Trophoblast cell (in vitro differentiated cells and primary cell): Measurements from ENCODE around the gene JPH3.
"Not testable (repeated sequence)": the region's sequence is repeated elsewhere in the genome, so short reads cannot be mapped to it uniquely, and the experiment has no call there.

Experiments used
- DNase-seq, 2 donors: peaks; one replicate each; pipeline ENCODE4 v3.0.0-alpha.2; 2016
- H2AFZ ChIP-seq: 2 replicates; pipeline ENCODE4 v1.6.1; 2013; ENCODE audit warnings: low read length, moderate library complexity, mild to moderate bottlenecking; ENCODE audit not compliant: insufficient read depth, poor library complexity
- H2AK5ac ChIP-seq: 2 replicates; pipeline ENCODE4 v1.6.1; 2013; ENCODE audit warnings: mild to moderate bottlenecking, low read length
- H2BK120ac ChIP-seq: 2 replicates; pipeline ENCODE4 v1.6.1; 2013; ENCODE audit warnings: low read length, mild to moderate bottlenecking, moderate library complexity; ENCODE audit not compliant: insufficient read depth, poor library complexity
- H2BK12ac ChIP-seq: 2 replicates; pipeline ENCODE4 v1.6.1; 2013; ENCODE audit warnings: mild to moderate bottlenecking, low read length, moderate library complexity
- H2BK5ac ChIP-seq: 2 replicates; pipeline ENCODE4 v1.6.1; 2013; ENCODE audit warnings: low read length, low read depth, moderate library complexity, mild to moderate bottlenecking; ENCODE audit not compliant: poor library complexity
- H3K14ac ChIP-seq: 2 replicates; pipeline ENCODE4 v1.6.1; 2013; ENCODE audit warnings: mild to moderate bottlenecking, low read length
- H3K18ac ChIP-seq: 2 replicates; pipeline ENCODE4 v1.6.1; 2013; ENCODE audit warnings: mild to moderate bottlenecking, low read length
- H3K23ac ChIP-seq: 2 replicates; pipeline ENCODE4 v1.6.1; 2013; ENCODE audit warnings: low read length
- H3K27ac ChIP-seq: 2 replicates; pipeline ENCODE4 v1.5.1; 2013; ENCODE audit warnings: low read depth, mild to moderate bottlenecking, inconsistent platforms, low read length, moderate library complexity
- H3K27me3 ChIP-seq: 2 replicates; pipeline ENCODE4 v1.6.1; 2013; ENCODE audit warnings: inconsistent platforms, mild to moderate bottlenecking, low read length, moderate library complexity; ENCODE audit not compliant: insufficient read depth
- H3K36me3 ChIP-seq, 2 experiments: 1 replicate in 1 of 2; 2 replicates in 1 of 2; pipeline ENCODE4 v1.6.1; 2013; ENCODE audit warnings: low read length in 2 of 2, mild to moderate bottlenecking in 2 of 2, moderate library complexity in 1 of 2; ENCODE audit not compliant: insufficient read depth in 2 of 2, control insufficient read depth in 1 of 2
- H3K4ac ChIP-seq: 2 replicates; pipeline ENCODE4 v1.6.1; 2013; ENCODE audit warnings: low read depth, mild to moderate bottlenecking, low read length, moderate library complexity
- H3K4me1 ChIP-seq, 2 experiments: 1 replicate in 1 of 2; 2 replicates in 1 of 2; pipeline ENCODE4 v1.6.1; 2013; ENCODE audit warnings: low read length in 2 of 2, mild to moderate bottlenecking in 2 of 2, moderate library complexity in 1 of 2; ENCODE audit not compliant: insufficient read depth in 2 of 2, control insufficient read depth in 1 of 2
- H3K4me2 ChIP-seq: 2 replicates; pipeline ENCODE4 v1.6.1; 2013; ENCODE audit warnings: inconsistent platforms, mild to moderate bottlenecking, low read length, moderate library complexity
- H3K4me3 ChIP-seq: 2 replicates; pipeline ENCODE4 v1.5.1; 2013; ENCODE audit warnings: mild to moderate bottlenecking, low read depth, low read length, inconsistent platforms
- H3K79me1 ChIP-seq: one replicate; pipeline ENCODE4 v1.6.1; 2013; ENCODE audit warnings: low read length
- H3K79me2 ChIP-seq: 2 replicates; pipeline ENCODE4 v1.6.1; 2013; ENCODE audit warnings: low read length, mild to moderate bottlenecking; ENCODE audit not compliant: control insufficient read depth, insufficient read depth, poor library complexity
- H3K9ac ChIP-seq: 2 replicates; pipeline ENCODE4 v1.6.1; 2013; ENCODE audit warnings: mild to moderate bottlenecking, low read length
- H3K9me3 ChIP-seq: 2 replicates; pipeline ENCODE4 v1.6.1; 2013; ENCODE audit warnings: low read depth, mild to moderate bottlenecking, control low read depth, inconsistent platforms, low read length; ENCODE audit not compliant: insufficient read depth
- H4K12ac ChIP-seq: 2 replicates; pipeline ENCODE4 v1.6.1; 2013; ENCODE audit warnings: low read depth, mild to moderate bottlenecking, low read length, moderate library complexity
- H4K8ac ChIP-seq: 2 replicates; pipeline ENCODE4 v1.6.1; 2013; ENCODE audit warnings: low read depth, mild to moderate bottlenecking, low read length, moderate library complexity
- H4K91ac ChIP-seq: one replicate; pipeline ENCODE4 v1.6.1; 2013; ENCODE audit warnings: low read depth, mild to moderate bottlenecking, low read length, moderate library complexity
- WGBS: extraction: QIAGEN DNeasy Blood & Tissue Kit; methylation state at CpG from one replicate; pipeline ENCODE4 v1.1.7; 2013; ENCODE audit warnings: missing lambda C conversion rate; ENCODE audit not compliant: insufficient read length, insufficient coverage; ENCODE audit errors: extremely low coverage; 5-methylcytosine and 5-hydroxymethylcytosine counted together

JPH3 gene

GRCh38 chr16:87578142-87578930 is 24.0 kb upstream of the JPH3 start:
- H3K79me1 ChIP-seq, H2BK12ac ChIP-seq, H4K91ac ChIP-seq, H3K4ac ChIP-seq, H3K4me3 ChIP-seq, H4K8ac ChIP-seq, H3K18ac ChIP-seq, H3K14ac ChIP-seq, H4K12ac ChIP-seq, H3K36me3 ChIP-seq, H2BK5ac ChIP-seq, H3K9me3 ChIP-seq, H2AFZ ChIP-seq, H3K23ac ChIP-seq, H3K9ac ChIP-seq, H3K27ac ChIP-seq, H3K79me2 ChIP-seq, H2AK5ac ChIP-seq, H3K4me2 ChIP-seq, DNase-seq, H2BK120ac ChIP-seq, H3K27me3 ChIP-seq: not testable (repeated sequence)
- WGBS = no CpG with 5 or more reads among the region's 16 CpGs
- peaks cover 10 to 11% of the 10 kb centered on the region in 2 experiments for H3K4me1 ChIP-seq

GRCh38 chr16:87579691-87580090 is 22.6 kb upstream of the JPH3 start:
- Histone ChIP-seq H4K12ac (no peak overlapping the region), H3K23ac (no peak overlapping the region), H4K91ac (no peak overlapping the region), H3K79me2 (no peaks in the 10 kb centered on the region), H3K4me1 (peaks cover 10 to 11% of the 10 kb centered on the region in 2 experiments), H3K14ac (no peak overlapping the region), H3K36me3 (no peaks in the 10 kb centered on the region), H2BK5ac (no peak overlapping the region), H2BK12ac (no peak overlapping the region), H4K8ac (no peak overlapping the region), H3K9me3 (peaks cover 7% of the 10 kb centered on the region), H3K9ac (no peak overlapping the region), H2AFZ (no peak overlapping the region), H3K18ac (no peak overlapping the region), H3K27ac (no peak overlapping the region), H2AK5ac (no peak overlapping the region), H3K4me2 (no peak overlapping the region), H3K4ac (no peak overlapping the region), H2BK120ac (no peak overlapping the region), H3K79me1 (peaks cover 8% of the 10 kb centered on the region), H3K4me3 (no peak overlapping the region), H3K27me3 (no peaks in the 10 kb centered on the region)
- WGBS = no CpG with 5 or more reads among the region's 4 CpGs
- no peak for DNase-seq

- Histone ChIP-seq H3K4me1 (peaks cover 15% of the 10 kb centered on the region in 2 experiments), H2AK5ac (no peak overlapping the region), H3K27ac (no peak overlapping the region), H3K36me3 (no peaks in the 10 kb centered on the region), H2BK12ac (peak overlapping the region; percentile 0), H3K79me1 (peaks cover 8% of the 10 kb centered on the region), H2AFZ (no peak overlapping the region), H3K18ac (no peak overlapping the region), H2BK120ac (no peak overlapping the region), H3K9me3 (peaks cover 7% of the 10 kb centered on the region), H4K8ac (no peak overlapping the region), H3K14ac (no peak overlapping the region), H3K79me2 (no peaks in the 10 kb centered on the region), H3K27me3 (no peaks in the 10 kb centered on the region), H4K91ac (no peak overlapping the region), H3K4me2 (no peak overlapping the region), H4K12ac (no peak overlapping the region), H3K23ac (no peak overlapping the region), H2BK5ac (no peak overlapping the region), H3K9ac (no peak overlapping the region), H3K4ac (no peak overlapping the region), H3K4me3 (no peak overlapping the region)
- DNase-seq = no peak
- WGBS = no CpG with 5 or more reads among the region's 4 CpGs
Observed at GRCh38 chr16:87580855-87581261, 21.4 kb upstream of the JPH3 start.

GRCh38 chr16:87581857-87582215 is 20.5 kb upstream of the JPH3 start:
- no CpG with 5 or more reads among the region's 7 CpGs for WGBS
- peaks cover 4% of the 10 kb centered on the region for H3K9me3 ChIP-seq
- DNase-seq = peak; percentile 43 to 75

More at GRCh38 chr16:87581857-87582215, 20.5 kb upstream of the JPH3 start:
- Histone ChIP-seq H3K79me1 (peaks cover 8% of the 10 kb centered on the region), H3K14ac (no peak overlapping the region), H3K27ac (peak overlapping the region; percentile 89), H3K27me3 (no peaks in the 10 kb centered on the region), H3K4ac (no peak overlapping the region), H3K9ac (no peak overlapping the region), H3K36me3 (no peaks in the 10 kb centered on the region), H3K23ac (no peak overlapping the region), H3K4me1 (peaks cover 21 to 22% of the 10 kb centered on the region in 2 experiments), H2AFZ (no peak overlapping the region), H4K91ac (no peak overlapping the region), H2BK120ac (no peak overlapping the region), H2BK12ac (no peak overlapping the region), H4K12ac (no peak overlapping the region), H2BK5ac (peak overlapping the region; percentile 65), H3K4me2 (peak overlapping the region; percentile 20), H4K8ac (no peak overlapping the region), H3K79me2 (no peaks in the 10 kb centered on the region), H3K4me3 (no peak overlapping the region), H2AK5ac (no peak overlapping the region), H3K18ac (no peak overlapping the region)
